Mammary epithelial cell (primary cell): ENCODE measurements around the gene BRD3OS.

Experiments
- CTCF ChIP-seq, 2 donors: IDR thresholded peaks in 1 of 2; conservative IDR thresholded peaks in 1 of 2; 2 replicates each; pipeline ENCODE4 v1.5.1; 2011 to 2012; ENCODE audit warnings: inconsistent platforms in 2 of 2, low read length in 2 of 2, mild to moderate bottlenecking in 2 of 2, control low read depth in 1 of 2, low read depth in 1 of 2; ENCODE audit not compliant: insufficient read depth in 1 of 2; ENCODE audit errors: extremely low read depth in 1 of 2
- EZH2 ChIP-seq: IDR thresholded peaks from 2 replicates; pipeline ENCODE4 v1.6.1; 2012; ENCODE audit warnings: low read length, inconsistent platforms, borderline replicate concordance

GRCh38 chr9:133990366-133991213 is 34.7 kb upstream of the BRD3OS start:
- TF ChIP-seq CTCF (conservative IDR thresholded peaks at IDR 0.05 in 1 of 2, IDR thresholded peaks at IDR 0.05 in 1 of 2; ENCODE audit: extremely low read depth in 1 of 2, insufficient read depth in 1 of 2, low read depth in 1 of 2, low read length in 2 of 2): no peak
- no peak for TF ChIP-seq EZH2
